H1 (cell line): ENCODE results near the gene MIR17HG. TPM values are rescaled to one million over a fixed set of nuclear protein-coding genes. Genes with fewer than 3 reads are reported as not detected.
A peak's percentile ranks its signal among the peaks of the same experiment; 100 is the strongest.

ENCODE experiments used
- BRCA1 ChIP-seq: IDR thresholded peaks from 2 replicates; pipeline ENCODE4 v1.6.1; 2012; ENCODE audit warnings: low read depth, low read length, improper control_type of control experiment
- HDAC2 ChIP-seq, 2 experiments: fragments of 300-600 bp in 1 of 2; sonication (generic) in 1 of 2; IDR thresholded peaks; 2 replicates each; pipeline ENCODE4 v1.6.1; 2011 to 2012; ENCODE audit warnings: low read depth in 2 of 2, low read length in 2 of 2, mild to moderate bottlenecking in 2 of 2, moderate library complexity in 2 of 2, borderline replicate concordance in 1 of 2, inconsistent platforms in 1 of 2
- HDAC6 ChIP-seq: IDR thresholded peaks from one replicate; pipeline ENCODE4 v1.7.1; 2012; ENCODE audit warnings: low read depth, mild to moderate bottlenecking, inconsistent platforms, low read length, moderate library complexity
- MAX ChIP-seq: IDR thresholded peaks from 2 replicates; pipeline ENCODE4 v1.6.1; 2012; ENCODE audit warnings: inconsistent platforms
- PHF8 ChIP-seq: fragments of 200-600 bp; sonication (generic); conservative IDR thresholded peaks from 2 replicates; pipeline ENCODE4 v1.7.1; 2012; ENCODE audit warnings: low read depth, mild to moderate bottlenecking, inconsistent platforms, low read length, moderate library complexity
- SUZ12 ChIP-seq: fragments of 200-600 bp; sonication (generic); IDR thresholded peaks from 2 replicates; pipeline ENCODE4 v1.6.1; 2012; ENCODE audit warnings: mild to moderate bottlenecking, inconsistent platforms, low read length, moderate library complexity, mixed read lengths
- YY1 ChIP-seq: IDR thresholded peaks from 2 replicates; pipeline ENCODE4 v1.6.1; 2011; ENCODE audit warnings: low read depth, mild to moderate bottlenecking, low read length
- polyA plus RNA-seq, 7 experiments: library from polyadenylated mRNA; depleted of rRNA in 3 of 7; stranded (reverse) in 5 of 7; unstranded in 2 of 7; fragments of >200 nt in 5 of 7; fragments of 200-250 nt in 2 of 7; gene quantifications; 1 replicate in 5 of 7; 2 replicates in 1 of 7; 4 replicates in 1 of 7; pipeline versions ENCODE4 v1.2.1 to v1.2.3, GENCODE V29; 2011 to 2013; ENCODE audit warnings: missing spikeins in 2 of 7, mixed read lengths in 2 of 7
- total RNA-seq: library from RNA; stranded (reverse); fragmentation: NEBNext Ultra II Directional; extraction: Animal tissue kit (Norgen Biotek cat#: 25700); gene quantifications from 2 replicates; pipeline ENCODE4 v1.2.1, GENCODE V29; 2021
- TF ChIP-seq, protein P1 (sequence below): fragments of 300-600 bp; sonication (generic); IDR thresholded peaks from 2 replicates; pipeline ENCODE4 v1.7.1; 2012; ENCODE audit warnings: low read length, moderate library complexity, mild to moderate bottlenecking, inconsistent platforms; ENCODE audit not compliant: insufficient replicate concordance

Gene MIR17HG
- total and polyA plus RNA-seq, 2 of the 8 experiments (the other 6 are each of a cell fraction or from before 2014, with no cell fraction given), result 11.5 to 36.9 TPM

DNA sequence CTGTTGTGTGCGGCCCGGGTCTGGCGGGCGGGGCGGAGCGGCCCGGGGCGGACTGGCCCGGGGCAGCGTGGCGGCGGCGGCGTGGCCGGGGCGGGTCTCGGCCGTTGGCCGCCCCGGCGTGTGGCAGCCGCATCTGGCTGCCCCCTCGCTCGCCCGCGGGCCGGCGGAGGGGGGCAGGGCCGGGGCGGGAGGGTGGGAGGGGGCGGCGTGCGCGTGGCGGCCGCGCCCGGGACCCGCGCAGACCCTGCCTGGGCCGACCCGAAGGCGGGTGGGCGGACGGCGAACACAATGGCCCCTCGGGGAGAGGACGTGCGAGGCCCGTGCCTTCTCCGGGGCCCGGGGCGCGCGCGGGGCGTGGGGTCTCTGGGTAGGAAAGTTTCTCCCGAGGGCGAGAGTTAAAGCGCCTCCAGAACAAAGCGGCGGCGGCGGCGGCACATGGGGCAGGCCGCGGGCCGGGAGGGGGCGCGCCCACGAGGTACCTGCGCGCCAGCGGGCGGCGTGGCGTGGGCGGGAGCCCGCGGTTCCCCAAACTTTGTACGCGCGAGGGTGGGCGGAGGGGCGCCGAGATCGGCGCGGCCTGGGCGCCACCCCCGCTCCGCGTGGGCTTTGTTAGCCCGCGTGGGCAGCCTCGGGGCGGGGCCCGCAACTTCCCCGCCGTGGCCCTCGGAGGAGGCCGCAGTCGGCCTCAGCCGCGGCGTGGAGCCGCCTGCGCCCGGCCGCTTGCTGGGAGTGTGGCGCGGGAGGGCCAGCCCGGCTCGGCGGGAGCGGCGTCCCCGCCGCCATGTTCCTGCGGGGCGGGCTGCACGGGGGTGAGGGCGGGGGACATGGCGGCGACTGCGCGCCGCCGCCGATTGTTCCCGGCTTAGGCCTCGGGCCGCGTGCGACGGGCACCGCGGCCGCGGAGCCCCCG is 764 bp downstream of the MIR17HG start (continued):
- peak; percentile 64 for TF ChIP-seq PHF8
- no peak for TF ChIP-seq BRCA1
- peak; percentile 41; the same call in 1 of the 2 replicates for TF ChIP-seq MAX
- TF ChIP-seq, protein P1, sequence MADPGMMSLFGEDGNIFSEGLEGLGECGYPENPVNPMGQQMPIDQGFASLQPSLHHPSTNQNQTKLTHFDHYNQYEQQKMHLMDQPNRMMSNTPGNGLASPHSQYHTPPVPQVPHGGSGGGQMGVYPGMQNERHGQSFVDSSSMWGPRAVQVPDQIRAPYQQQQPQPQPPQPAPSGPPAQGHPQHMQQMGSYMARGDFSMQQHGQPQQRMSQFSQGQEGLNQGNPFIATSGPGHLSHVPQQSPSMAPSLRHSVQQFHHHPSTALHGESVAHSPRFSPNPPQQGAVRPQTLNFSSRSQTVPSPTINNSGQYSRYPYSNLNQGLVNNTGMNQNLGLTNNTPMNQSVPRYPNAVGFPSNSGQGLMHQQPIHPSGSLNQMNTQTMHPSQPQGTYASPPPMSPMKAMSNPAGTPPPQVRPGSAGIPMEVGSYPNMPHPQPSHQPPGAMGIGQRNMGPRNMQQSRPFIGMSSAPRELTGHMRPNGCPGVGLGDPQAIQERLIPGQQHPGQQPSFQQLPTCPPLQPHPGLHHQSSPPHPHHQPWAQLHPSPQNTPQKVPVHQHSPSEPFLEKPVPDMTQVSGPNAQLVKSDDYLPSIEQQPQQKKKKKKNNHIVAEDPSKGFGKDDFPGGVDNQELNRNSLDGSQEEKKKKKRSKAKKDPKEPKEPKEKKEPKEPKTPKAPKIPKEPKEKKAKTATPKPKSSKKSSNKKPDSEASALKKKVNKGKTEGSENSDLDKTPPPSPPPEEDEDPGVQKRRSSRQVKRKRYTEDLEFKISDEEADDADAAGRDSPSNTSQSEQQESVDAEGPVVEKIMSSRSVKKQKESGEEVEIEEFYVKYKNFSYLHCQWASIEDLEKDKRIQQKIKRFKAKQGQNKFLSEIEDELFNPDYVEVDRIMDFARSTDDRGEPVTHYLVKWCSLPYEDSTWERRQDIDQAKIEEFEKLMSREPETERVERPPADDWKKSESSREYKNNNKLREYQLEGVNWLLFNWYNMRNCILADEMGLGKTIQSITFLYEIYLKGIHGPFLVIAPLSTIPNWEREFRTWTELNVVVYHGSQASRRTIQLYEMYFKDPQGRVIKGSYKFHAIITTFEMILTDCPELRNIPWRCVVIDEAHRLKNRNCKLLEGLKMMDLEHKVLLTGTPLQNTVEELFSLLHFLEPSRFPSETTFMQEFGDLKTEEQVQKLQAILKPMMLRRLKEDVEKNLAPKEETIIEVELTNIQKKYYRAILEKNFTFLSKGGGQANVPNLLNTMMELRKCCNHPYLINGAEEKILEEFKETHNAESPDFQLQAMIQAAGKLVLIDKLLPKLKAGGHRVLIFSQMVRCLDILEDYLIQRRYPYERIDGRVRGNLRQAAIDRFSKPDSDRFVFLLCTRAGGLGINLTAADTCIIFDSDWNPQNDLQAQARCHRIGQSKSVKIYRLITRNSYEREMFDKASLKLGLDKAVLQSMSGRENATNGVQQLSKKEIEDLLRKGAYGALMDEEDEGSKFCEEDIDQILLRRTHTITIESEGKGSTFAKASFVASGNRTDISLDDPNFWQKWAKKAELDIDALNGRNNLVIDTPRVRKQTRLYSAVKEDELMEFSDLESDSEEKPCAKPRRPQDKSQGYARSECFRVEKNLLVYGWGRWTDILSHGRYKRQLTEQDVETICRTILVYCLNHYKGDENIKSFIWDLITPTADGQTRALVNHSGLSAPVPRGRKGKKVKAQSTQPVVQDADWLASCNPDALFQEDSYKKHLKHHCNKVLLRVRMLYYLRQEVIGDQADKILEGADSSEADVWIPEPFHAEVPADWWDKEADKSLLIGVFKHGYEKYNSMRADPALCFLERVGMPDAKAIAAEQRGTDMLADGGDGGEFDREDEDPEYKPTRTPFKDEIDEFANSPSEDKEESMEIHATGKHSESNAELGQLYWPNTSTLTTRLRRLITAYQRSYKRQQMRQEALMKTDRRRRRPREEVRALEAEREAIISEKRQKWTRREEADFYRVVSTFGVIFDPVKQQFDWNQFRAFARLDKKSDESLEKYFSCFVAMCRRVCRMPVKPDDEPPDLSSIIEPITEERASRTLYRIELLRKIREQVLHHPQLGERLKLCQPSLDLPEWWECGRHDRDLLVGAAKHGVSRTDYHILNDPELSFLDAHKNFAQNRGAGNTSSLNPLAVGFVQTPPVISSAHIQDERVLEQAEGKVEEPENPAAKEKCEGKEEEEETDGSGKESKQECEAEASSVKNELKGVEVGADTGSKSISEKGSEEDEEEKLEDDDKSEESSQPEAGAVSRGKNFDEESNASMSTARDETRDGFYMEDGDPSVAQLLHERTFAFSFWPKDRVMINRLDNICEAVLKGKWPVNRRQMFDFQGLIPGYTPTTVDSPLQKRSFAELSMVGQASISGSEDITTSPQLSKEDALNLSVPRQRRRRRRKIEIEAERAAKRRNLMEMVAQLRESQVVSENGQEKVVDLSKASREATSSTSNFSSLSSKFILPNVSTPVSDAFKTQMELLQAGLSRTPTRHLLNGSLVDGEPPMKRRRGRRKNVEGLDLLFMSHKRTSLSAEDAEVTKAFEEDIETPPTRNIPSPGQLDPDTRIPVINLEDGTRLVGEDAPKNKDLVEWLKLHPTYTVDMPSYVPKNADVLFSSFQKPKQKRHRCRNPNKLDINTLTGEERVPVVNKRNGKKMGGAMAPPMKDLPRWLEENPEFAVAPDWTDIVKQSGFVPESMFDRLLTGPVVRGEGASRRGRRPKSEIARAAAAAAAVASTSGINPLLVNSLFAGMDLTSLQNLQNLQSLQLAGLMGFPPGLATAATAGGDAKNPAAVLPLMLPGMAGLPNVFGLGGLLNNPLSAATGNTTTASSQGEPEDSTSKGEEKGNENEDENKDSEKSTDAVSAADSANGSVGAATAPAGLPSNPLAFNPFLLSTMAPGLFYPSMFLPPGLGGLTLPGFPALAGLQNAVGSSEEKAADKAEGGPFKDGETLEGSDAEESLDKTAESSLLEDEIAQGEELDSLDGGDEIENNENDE, result no peak
- no peak for TF ChIP-seq HDAC6
- TF ChIP-seq SUZ12, result no peak
- peak; percentile 77; the same call in 1 of the 2 replicates for TF ChIP-seq YY1
- no peak; a peak in 2 of 4 replicates for TF ChIP-seq HDAC2 (IDR thresholded peaks at IDR 0.05; ENCODE audit: borderline replicate concordance in 1 of 2, low read depth in 2 of 2, low read length in 2 of 2)
